PFSK-1 (cell line): Measurements from ENCODE around the gene ABCD3.

ENCODE experiments used
- FOXP2 ChIP-seq: optimal IDR thresholded peaks from 2 replicates; pipeline ENCODE3; 2011; ENCODE audit warnings: borderline replicate concordance, control low read depth, inconsistent platforms; ENCODE audit not compliant: insufficient read depth; ENCODE audit errors: extremely low read length, extremely low read depth
- POLR2AphosphoS5 ChIP-seq: IDR thresholded peaks from 2 replicates; pipeline ENCODE4 v1.6.1; 2012; ENCODE audit warnings: low read depth, mild to moderate bottlenecking, control low read depth, low read length, moderate library complexity
- SIN3A ChIP-seq: IDR thresholded peaks from 2 replicates; pipeline ENCODE4 v1.6.1; 2012; ENCODE audit warnings: mild to moderate bottlenecking, low read length, moderate library complexity, borderline replicate concordance; ENCODE audit not compliant: insufficient read depth
- TAF1 ChIP-seq: IDR thresholded peaks from 2 replicates; pipeline ENCODE4 v1.6.1; 2012; ENCODE audit warnings: low read length, control low read depth, borderline replicate concordance; ENCODE audit not compliant: insufficient read depth
- TF ChIP-seq, protein P1 (sequence below), 2 experiments: IDR thresholded peaks; 2 replicates each; pipeline versions ENCODE4 v1.6.1 to v1.8.0; 2011 to 2012; ENCODE audit warnings: low read depth in 2 of 2, low read length in 2 of 2, control low read depth in 1 of 2, inconsistent platforms in 1 of 2, mild to moderate bottlenecking in 1 of 2, moderate library complexity in 1 of 2; ENCODE audit not compliant: insufficient read depth in 1 of 2

Gene ABCD3

DNA sequence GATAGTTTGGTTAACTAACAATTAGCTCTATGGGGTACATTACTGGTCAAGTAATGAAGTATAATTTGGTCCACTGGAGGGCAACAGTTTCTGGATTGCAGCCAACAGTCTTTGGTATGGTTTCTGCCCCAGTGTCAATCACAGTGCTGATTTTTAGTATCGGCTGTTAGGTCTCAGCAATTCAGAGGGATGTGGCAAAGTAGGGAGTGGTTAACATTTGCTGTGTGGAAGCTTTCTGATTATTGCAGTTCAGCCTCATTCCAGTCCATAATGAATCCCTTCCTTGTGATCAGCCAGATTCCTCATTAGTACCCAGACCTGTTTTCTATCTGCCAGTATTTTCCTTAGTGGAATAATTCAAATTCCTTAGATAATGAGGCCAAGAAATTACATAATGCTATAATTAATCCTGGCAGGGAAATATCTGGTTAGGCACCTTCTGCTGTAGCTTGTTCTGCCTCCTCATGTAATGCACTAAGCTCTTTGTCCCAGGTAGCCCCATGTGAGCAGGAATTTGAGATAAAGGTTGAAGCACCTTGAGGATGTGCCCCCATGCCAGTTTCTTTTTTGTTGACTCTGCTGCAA is 109.3 kb downstream of the ABCD3 start:
- TF ChIP-seq TAF1 (no peak), SIN3A (no peak), FOXP2 (no peak), POLR2AphosphoS5 (no peak)
- TF ChIP-seq, protein P1, sequence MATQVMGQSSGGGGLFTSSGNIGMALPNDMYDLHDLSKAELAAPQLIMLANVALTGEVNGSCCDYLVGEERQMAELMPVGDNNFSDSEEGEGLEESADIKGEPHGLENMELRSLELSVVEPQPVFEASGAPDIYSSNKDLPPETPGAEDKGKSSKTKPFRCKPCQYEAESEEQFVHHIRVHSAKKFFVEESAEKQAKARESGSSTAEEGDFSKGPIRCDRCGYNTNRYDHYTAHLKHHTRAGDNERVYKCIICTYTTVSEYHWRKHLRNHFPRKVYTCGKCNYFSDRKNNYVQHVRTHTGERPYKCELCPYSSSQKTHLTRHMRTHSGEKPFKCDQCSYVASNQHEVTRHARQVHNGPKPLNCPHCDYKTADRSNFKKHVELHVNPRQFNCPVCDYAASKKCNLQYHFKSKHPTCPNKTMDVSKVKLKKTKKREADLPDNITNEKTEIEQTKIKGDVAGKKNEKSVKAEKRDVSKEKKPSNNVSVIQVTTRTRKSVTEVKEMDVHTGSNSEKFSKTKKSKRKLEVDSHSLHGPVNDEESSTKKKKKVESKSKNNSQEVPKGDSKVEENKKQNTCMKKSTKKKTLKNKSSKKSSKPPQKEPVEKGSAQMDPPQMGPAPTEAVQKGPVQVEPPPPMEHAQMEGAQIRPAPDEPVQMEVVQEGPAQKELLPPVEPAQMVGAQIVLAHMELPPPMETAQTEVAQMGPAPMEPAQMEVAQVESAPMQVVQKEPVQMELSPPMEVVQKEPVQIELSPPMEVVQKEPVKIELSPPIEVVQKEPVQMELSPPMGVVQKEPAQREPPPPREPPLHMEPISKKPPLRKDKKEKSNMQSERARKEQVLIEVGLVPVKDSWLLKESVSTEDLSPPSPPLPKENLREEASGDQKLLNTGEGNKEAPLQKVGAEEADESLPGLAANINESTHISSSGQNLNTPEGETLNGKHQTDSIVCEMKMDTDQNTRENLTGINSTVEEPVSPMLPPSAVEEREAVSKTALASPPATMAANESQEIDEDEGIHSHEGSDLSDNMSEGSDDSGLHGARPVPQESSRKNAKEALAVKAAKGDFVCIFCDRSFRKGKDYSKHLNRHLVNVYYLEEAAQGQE (IDR thresholded peaks at IDR 0.05; ENCODE audit: insufficient read depth in 1 of 2, low read depth in 2 of 2, low read length in 2 of 2), result no peak

DNA sequence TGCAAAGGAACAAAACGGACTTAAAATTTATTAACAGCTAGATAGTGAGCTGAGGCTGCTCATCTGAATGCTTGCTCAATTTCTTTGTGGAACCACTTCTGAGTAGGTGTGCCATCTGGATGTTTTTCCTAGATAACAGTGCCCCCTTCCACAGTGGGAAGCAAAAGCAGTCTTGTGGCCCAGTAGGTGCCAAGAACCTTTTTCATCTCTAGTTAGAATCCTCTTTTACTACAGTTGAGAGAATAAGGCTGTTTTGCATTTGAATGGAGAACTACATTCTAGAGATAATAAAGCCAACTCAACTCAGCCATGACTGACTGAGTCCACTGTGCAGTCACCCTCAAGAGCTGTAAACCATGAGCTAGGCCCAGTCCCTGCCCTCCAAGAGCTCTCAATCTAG is 110.1 kb downstream of the ABCD3 start:
- TF ChIP-seq FOXP2, result no peak
- TF ChIP-seq SIN3A, result no peak
- TF ChIP-seq, protein P1 (IDR thresholded peaks at IDR 0.05; ENCODE audit: insufficient read depth in 1 of 2, low read depth in 2 of 2, low read length in 2 of 2), result no peak
- TF ChIP-seq POLR2AphosphoS5, result no peak
- no peak for TF ChIP-seq TAF1

DNA sequence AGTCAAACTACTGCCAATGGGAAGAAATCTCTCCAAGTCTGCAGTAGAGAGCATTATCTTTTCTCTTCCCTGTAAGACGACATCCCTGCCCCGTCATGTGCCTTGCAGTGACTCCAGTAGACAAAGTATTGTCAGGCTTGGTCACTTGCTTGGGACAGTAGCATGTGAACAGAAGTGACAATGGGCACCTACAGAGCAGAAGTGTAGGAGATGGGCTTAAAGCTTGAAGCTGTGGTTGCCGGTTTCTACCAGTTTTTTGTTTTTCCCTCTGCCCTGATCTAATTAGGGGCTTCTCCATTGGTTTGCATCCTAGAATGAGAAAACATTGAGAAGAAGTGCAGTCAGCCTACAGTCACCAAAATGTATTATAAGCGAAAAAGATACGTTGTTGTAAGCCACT is 110.6 kb downstream of the ABCD3 start:
- TF ChIP-seq TAF1 (no peak), POLR2AphosphoS5 (no peak), FOXP2 (no peak)

DNA sequence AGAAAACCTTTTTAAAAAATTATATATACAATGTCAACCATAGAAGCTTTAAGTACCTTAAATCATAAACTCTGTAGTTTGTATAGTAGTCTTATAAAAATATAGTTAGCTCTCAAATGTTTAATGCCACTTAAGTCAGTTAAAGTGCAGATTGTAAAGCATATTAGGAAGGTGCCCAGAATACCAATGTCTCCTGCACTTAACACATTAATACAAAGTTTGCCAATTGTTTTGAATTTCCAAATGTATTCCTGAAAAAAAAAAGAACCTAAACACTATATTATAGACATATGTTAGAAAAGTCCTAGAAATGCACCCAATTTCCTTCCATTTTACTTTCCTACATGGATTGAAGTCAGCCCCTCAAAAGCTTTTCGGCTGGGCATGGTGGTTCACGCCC is 111.2 kb downstream of the ABCD3 start:
- TF ChIP-seq POLR2AphosphoS5 (no peak), FOXP2 (no peak), SIN3A (no peak)

DNA sequence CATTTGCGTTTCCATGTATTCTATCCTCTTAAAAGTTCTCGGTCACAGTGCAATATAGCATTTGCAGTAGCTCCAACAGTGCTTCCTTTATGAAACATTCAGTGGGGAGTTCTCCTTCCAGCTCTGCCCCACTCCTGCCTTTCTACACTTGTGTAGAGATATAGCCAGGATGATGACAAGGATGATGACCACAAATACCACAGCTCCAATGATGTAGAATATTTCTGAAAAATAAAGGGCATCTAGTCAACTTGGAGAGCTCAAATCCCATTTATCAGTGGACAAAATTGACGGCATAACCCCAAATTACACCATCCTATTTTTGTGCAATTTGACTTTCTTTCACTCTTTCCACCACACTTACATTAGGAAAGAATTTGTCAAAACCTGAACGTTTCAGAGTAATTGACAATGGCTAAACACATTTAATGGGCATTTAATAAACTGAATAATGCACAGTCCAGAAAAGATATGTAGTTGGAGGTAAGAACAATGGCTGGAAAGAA is 112.2 kb downstream of the ABCD3 start:
- TF ChIP-seq, protein P1 (IDR thresholded peaks at IDR 0.05; ENCODE audit: insufficient read depth in 1 of 2, low read depth in 2 of 2, low read length in 2 of 2), result no peak
- TF ChIP-seq TAF1, result no peak
- no peak for TF ChIP-seq POLR2AphosphoS5
- no peak for TF ChIP-seq SIN3A
- TF ChIP-seq FOXP2, result no peak

DNA sequence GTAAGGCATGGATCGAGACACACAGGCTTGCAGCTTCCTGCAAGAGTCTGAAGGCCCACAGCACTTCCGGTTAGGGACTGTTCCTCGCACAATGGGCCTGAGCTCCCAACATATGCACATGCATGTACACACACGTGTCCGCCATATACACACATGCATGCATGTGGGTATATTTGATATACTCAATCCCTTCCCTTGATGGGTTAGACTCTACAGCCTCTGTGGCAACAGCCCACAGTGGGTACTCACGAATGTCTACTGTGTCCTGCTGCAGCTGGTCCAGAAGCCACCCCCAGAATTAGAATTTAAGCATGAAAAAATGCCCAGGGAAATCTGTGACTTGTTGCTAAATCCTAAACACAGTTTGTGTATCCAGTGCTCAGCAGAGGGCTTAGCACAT is 113.5 kb downstream of the ABCD3 start:
- TF ChIP-seq, protein P1 (IDR thresholded peaks at IDR 0.05; ENCODE audit: insufficient read depth in 1 of 2, low read depth in 2 of 2, low read length in 2 of 2), result no peak
- TF ChIP-seq FOXP2 (no peak), TAF1 (no peak), SIN3A (no peak), POLR2AphosphoS5 (no peak)
